ENCODE measurements around the gene RO60.

Gene RO60

DNA sequence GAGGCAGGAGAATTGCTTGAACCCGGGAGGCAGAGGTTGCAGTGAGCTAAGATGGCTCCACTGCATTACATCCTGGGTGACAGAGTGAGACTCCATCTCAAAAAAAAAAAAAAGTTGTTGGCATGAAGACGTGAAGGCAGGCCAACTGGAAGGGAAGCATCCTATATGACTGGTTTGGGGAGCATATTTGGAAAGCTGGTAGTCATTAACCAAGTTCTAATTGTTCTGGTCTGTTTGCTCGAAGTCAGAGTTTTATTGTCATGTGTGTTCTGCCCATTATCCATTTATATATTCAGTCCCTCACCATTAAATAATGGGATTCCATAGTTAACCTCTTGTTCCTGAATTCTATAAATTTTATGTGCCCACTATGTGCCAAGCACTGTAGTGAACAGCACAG lies 49.1 kb downstream of the RO60 start:
- DNase-seq (ENCODE audit: insufficient read length, low spot score) = no peak
- TF ChIP-seq, protein P1, sequence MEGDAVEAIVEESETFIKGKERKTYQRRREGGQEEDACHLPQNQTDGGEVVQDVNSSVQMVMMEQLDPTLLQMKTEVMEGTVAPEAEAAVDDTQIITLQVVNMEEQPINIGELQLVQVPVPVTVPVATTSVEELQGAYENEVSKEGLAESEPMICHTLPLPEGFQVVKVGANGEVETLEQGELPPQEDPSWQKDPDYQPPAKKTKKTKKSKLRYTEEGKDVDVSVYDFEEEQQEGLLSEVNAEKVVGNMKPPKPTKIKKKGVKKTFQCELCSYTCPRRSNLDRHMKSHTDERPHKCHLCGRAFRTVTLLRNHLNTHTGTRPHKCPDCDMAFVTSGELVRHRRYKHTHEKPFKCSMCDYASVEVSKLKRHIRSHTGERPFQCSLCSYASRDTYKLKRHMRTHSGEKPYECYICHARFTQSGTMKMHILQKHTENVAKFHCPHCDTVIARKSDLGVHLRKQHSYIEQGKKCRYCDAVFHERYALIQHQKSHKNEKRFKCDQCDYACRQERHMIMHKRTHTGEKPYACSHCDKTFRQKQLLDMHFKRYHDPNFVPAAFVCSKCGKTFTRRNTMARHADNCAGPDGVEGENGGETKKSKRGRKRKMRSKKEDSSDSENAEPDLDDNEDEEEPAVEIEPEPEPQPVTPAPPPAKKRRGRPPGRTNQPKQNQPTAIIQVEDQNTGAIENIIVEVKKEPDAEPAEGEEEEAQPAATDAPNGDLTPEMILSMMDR (IDR thresholded peaks at IDR 0.05; ENCODE audit: insufficient read depth, missing control alignments) = no peak
- FAIRE-seq = no peak
